H1 (cell line): Measurements from ENCODE around the gene SF3B2. TPM values are rescaled to one million over a fixed set of nuclear protein-coding genes. Genes with fewer than 3 reads are reported as not detected.

Experiments used
- SP2 ChIP-seq: IDR thresholded peaks from 2 replicates; pipeline ENCODE4 v1.6.1; 2012; ENCODE audit warnings: mild to moderate bottlenecking, low read length, inconsistent platforms
- TCF12 ChIP-seq: IDR thresholded peaks from 2 replicates; pipeline ENCODE4 v1.6.1; 2011; ENCODE audit warnings: low read depth, mild to moderate bottlenecking, low read length
- polyA plus RNA-seq, 7 experiments: library from polyadenylated mRNA; depleted of rRNA in 3 of 7; stranded (reverse) in 5 of 7; unstranded in 2 of 7; fragments of >200 nt in 5 of 7; fragments of 200-250 nt in 2 of 7; gene quantifications; 1 replicate in 5 of 7; 2 replicates in 1 of 7; 4 replicates in 1 of 7; pipeline versions ENCODE4 v1.2.1 to v1.2.3, GENCODE V29; 2011 to 2013; ENCODE audit warnings: missing spikeins in 2 of 7, mixed read lengths in 2 of 7
- total RNA-seq: library from RNA; stranded (reverse); fragmentation: NEBNext Ultra II Directional; extraction: Animal tissue kit (Norgen Biotek cat#: 25700); gene quantifications from 2 replicates; pipeline ENCODE4 v1.2.1, GENCODE V29; 2021

SF3B2 gene
- total and polyA plus RNA-seq, 2 of the 8 experiments (the other 6 are each of a cell fraction or from before 2014, with no cell fraction given) = 182 to 237 TPM

DNA sequence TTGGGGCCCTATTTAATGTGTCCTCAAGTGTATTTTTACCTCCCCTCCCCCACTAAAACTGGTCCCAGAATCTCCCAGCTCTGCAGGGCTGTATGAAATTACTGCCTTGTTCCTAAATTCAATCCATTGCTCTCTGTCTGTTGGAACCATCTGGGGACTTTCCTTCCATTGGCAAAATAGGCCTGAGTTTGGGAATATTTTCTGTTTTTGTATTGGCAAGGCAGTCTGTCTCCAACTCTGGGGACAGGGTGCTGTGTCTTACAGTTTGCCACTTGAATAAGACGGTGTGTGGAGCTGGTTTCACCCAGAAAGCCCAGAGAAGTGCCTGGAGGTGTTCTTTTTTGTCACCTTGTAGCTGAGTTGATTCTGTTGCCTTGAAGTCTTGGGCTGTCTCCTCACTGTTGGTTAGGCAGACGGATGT is 19.2 kb downstream of the SF3B2 start (continued):
- no peak for TF ChIP-seq TCF12
- no peak for TF ChIP-seq SP2
